HepG2 (cell line): ENCODE results near the gene SLC9A1. TPM values are rescaled to one million over a fixed set of nuclear protein-coding genes. Genes with fewer than 3 reads are reported as not detected.

Experiments
- ATAC-seq: fragments of 200-7000 bp; cut with Tn5 transposase; 3 replicates; pipeline ENCODE4 v1.9.1; 2020; ENCODE audit warnings: mild to moderate bottlenecking, moderate library complexity
- BruUV-seq: library from RNA; stranded (reverse); fragments of 400-500 nt; replicated peaks from 2 replicates; lab custom pipeline; 2021; lab: Mats Ljungman, UMichigan
- CTCF ChIA-PET: fragments of 300-600 bp; formaldehyde crosslinking; extraction: SDS; loops from one replicate; lab custom pipeline; 2021; ENCODE audit warnings: low total read pairs, inconsistent platforms, low intra/inter-chr PET ratio; lab: Yijun Ruan, JAX
- POLR2A ChIA-PET: fragments of 350-600 bp; sonication (Branson Sonifier 250); formaldehyde crosslinking; loops from one replicate; lab custom pipeline; 2020; ENCODE audit warnings: antibody characterized with exemption, inconsistent platforms; lab: Yijun Ruan, JAX
- DNase-seq: peaks from one replicate; pipeline ENCODE4 v3.0.0-alpha.2; 2015; ENCODE audit warnings: low spot score
- FAIRE-seq: peaks from 3 replicates; lab custom pipeline; 2011; peaks lifted over from hg19 to GRCh38; lab: Jason Lieb, UNC
- H2AFZ ChIP-seq: one replicate; pipeline ENCODE4 v1.6.1; 2011; ENCODE audit warnings: low read length, inconsistent platforms
- H3K27ac ChIP-seq: fragments of 300-600 bp; 3 replicates; pipeline ENCODE4 v1.8.0; 2011; ENCODE audit warnings: mixed run types, mild to moderate bottlenecking, mixed read lengths, low read length, inconsistent platforms; ENCODE audit not compliant: insufficient read depth; ENCODE audit errors: extremely low read length
- H3K27me3 ChIP-seq, 2 experiments: fragments of 200-600 bp in 1 of 2; 2 replicates in 1 of 2; 3 replicates in 1 of 2; pipeline versions ENCODE4 v1.6.0 to v1.8.0; 2011; ENCODE audit warnings: low read length in 2 of 2, mild to moderate bottlenecking in 2 of 2, moderate library complexity in 2 of 2, inconsistent platforms in 1 of 2; ENCODE audit not compliant: insufficient read depth in 2 of 2, control insufficient read depth in 1 of 2
- H3K36me3 ChIP-seq, 2 experiments: fragments of 200-600 bp in 1 of 2; replicated peaks in 1 of 2; 2 replicates in 1 of 2; 3 replicates in 1 of 2; pipeline versions ENCODE4 v1.5.1 to v1.8.0; 2011; ENCODE audit warnings: low read length in 2 of 2, inconsistent platforms in 1 of 2; ENCODE audit not compliant: insufficient read depth in 2 of 2, control insufficient read depth in 1 of 2
- H3K4me1 ChIP-seq: 2 replicates; pipeline ENCODE4 v1.5.1; 2012; ENCODE audit warnings: low read length, inconsistent platforms; ENCODE audit not compliant: insufficient read depth
- H3K4me2 ChIP-seq: 2 replicates; pipeline ENCODE4 v1.6.0; 2011; ENCODE audit warnings: low read depth, low read length, inconsistent platforms
- H3K4me3 ChIP-seq, 3 experiments: fragments of 200-600 bp in 1 of 3; sonication (generic), shearing (Covaris generic) in 1 of 3; replicated peaks in 1 of 3; 2 replicates each; pipeline ENCODE4 v1.5.1; 2011 to 2016; ENCODE audit warnings: low read length in 3 of 3, inconsistent platforms in 2 of 3, low read depth in 2 of 3, mild to moderate bottlenecking in 2 of 3, control low read depth in 1 of 3, mixed read lengths in 1 of 3; ENCODE audit not compliant: insufficient read depth in 1 of 3
- H3K79me2 ChIP-seq: one replicate; pipeline ENCODE4 v1.6.1; 2011; ENCODE audit warnings: low read length, inconsistent platforms; ENCODE audit not compliant: insufficient read depth
- H3K9ac ChIP-seq: 2 replicates; pipeline ENCODE4 v1.6.0; 2011; ENCODE audit warnings: mild to moderate bottlenecking, low read depth, low read length, inconsistent platforms; ENCODE audit not compliant: insufficient read depth
- H3K9me3 ChIP-seq: 2 replicates; pipeline ENCODE4 v1.5.1; 2012; ENCODE audit warnings: mild to moderate bottlenecking, low read length
- H4K20me1 ChIP-seq: 2 replicates; pipeline ENCODE4 v1.6.0; 2011; ENCODE audit warnings: inconsistent platforms, mild to moderate bottlenecking, low read length, moderate library complexity; ENCODE audit not compliant: insufficient read depth
- CCAR2 ChIP-seq: fragments of 200-400 bp; formaldehyde crosslinking; optimal IDR thresholded peaks from 2 replicates; pipeline ENCODE3; 2018; ENCODE audit warnings: low read depth, mild to moderate bottlenecking, low read length, moderate library complexity
- FOSL2 ChIP-seq: sonication (generic); formaldehyde crosslinking; IDR thresholded peaks from 2 replicates; pipeline ENCODE4 v1.4.0; 2020; ENCODE audit warnings: missing genetic modification reagents
- GPN1 ChIP-seq: sonication (generic); formaldehyde crosslinking; IDR thresholded peaks from 2 replicates; pipeline ENCODE4 v1.5.1; 2020; ENCODE audit warnings: missing genetic modification reagents, borderline replicate concordance
- HNRNPH1 ChIP-seq: fragments of 200-400 bp; formaldehyde crosslinking; optimal IDR thresholded peaks from 2 replicates; pipeline ENCODE3; 2017; ENCODE audit warnings: mild to moderate bottlenecking, low read depth, low read length
- NR2F2 ChIP-seq: IDR thresholded peaks from 2 replicates; pipeline ENCODE4 v1.6.1; 2012; ENCODE audit warnings: low read depth, inconsistent platforms, borderline replicate concordance
- SIN3A ChIP-seq: IDR thresholded peaks from 2 replicates; pipeline ENCODE4 v1.6.1; 2011; ENCODE audit warnings: low read depth, mild to moderate bottlenecking, control low read depth, low read length, borderline replicate concordance
- SNAPC2 ChIP-seq: sonication (generic); formaldehyde crosslinking; IDR thresholded peaks from 2 replicates; pipeline ENCODE4 v1.8.1; 2022; ENCODE audit warnings: mild to moderate bottlenecking, missing genetic modification reagents
- TCF12 ChIP-seq, 2 experiments: fragments of 450-650 bp in 1 of 2; sonication (generic) in 1 of 2; formaldehyde crosslinking in 1 of 2; IDR thresholded peaks; 2 replicates each; pipeline versions ENCODE4 v1.6.1 to v1.8.0; 2017 to 2022; ENCODE audit warnings: antibody characterized with exemption in 1 of 2, mild to moderate bottlenecking in 1 of 2, missing genetic modification reagents in 1 of 2, moderate library complexity in 1 of 2
- YEATS2 ChIP-seq: sonication (generic); formaldehyde crosslinking; IDR thresholded peaks from 2 replicates; pipeline ENCODE4 v1.4.0; 2020; ENCODE audit warnings: missing genetic modification reagents, borderline replicate concordance
- ZBTB20 ChIP-seq: sonication (generic); formaldehyde crosslinking; IDR thresholded peaks from 2 replicates; pipeline ENCODE4 v1.8.1; 2023; ENCODE audit warnings: missing genetic modification reagents, low read depth, mild to moderate bottlenecking, borderline replicate concordance
- ZNF367 ChIP-seq: sonication (generic); formaldehyde crosslinking; IDR thresholded peaks from 2 replicates; pipeline ENCODE4 v1.4.0; 2020; ENCODE audit warnings: missing genetic modification reagents, borderline replicate concordance
- ZNF567 ChIP-seq: sonication (generic); formaldehyde crosslinking; IDR thresholded peaks from 2 replicates; pipeline ENCODE4 v1.8.1; 2023; ENCODE audit warnings: mild to moderate bottlenecking, missing genetic modification reagents, borderline replicate concordance
- ZNF792 ChIP-seq: IDR thresholded peaks from 2 replicates; pipeline ENCODE4 v1.6.1; 2016
- WGBS: methylation state at CpG from one replicate; pipeline ENCODE4 v1.1.6; 2017; ENCODE audit warnings: low lambda C conversion rate; 5-methylcytosine and 5-hydroxymethylcytosine counted together
- in situ Hi-C: cut with HindIII; loops from 2 replicates; pipeline ENCODE4 v1.10.0; 2017; ENCODE audit warnings: low pct_unique_long_range_greater_than_20kb; ENCODE audit not compliant: extremely low pct_ligation_motif_present
- intact Hi-C: fragments of 100-400 bp; cut with micrococcal nuclease; formaldehyde crosslinking; loops from one replicate; pipeline ENCODE4 v1.10.0; 2022; ENCODE audit not compliant: unreplicated experiment
- polyA plus RNA-seq, 8 experiments: library from polyadenylated mRNA; depleted of rRNA in 3 of 8; stranded (reverse) in 7 of 8; unstranded in 1 of 8; fragments of >200 nt; fragmentation: Illumina TruSeq in 4 of 8; extraction: Trizol in 4 of 8; gene quantifications; 2 replicates each; pipeline versions ENCODE4 v1.2.1 to v1.2.3, GENCODE V29; 2011 to 2016; ENCODE audit warnings: low read depth in 4 of 8, missing spikeins in 1 of 8, mixed read lengths in 1 of 8; ENCODE audit not compliant: insufficient read depth in 1 of 8
- total RNA-seq, 5 experiments: library from RNA; depleted of rRNA; stranded (reverse); fragments of >200 nt; fragmentation: Illumina TruSeq; extraction: Trizol; gene quantifications; 2 replicates each; pipeline ENCODE4 v1.2.3, GENCODE V29; 2016; ENCODE audit warnings: low read depth in 1 of 5
- TF ChIP-seq, protein P1 (sequence below): IDR thresholded peaks from 2 replicates; pipeline ENCODE4 v1.6.1; 2016; ENCODE audit warnings: low read depth
- TF ChIP-seq, protein P2 (sequence below): sonication (generic); formaldehyde crosslinking; IDR thresholded peaks from one replicate; pipeline ENCODE4 v1.5.1; 2020; ENCODE audit warnings: mild to moderate bottlenecking, missing genetic modification reagents; ENCODE audit errors: not compliant biosample characterization

Gene SLC9A1
- total and polyA plus RNA-seq, 2 of the 13 experiments (the other 11 are each of a cell fraction or from before 2014, with no cell fraction given) = 1.4 to 2.9 TPM

DNA sequence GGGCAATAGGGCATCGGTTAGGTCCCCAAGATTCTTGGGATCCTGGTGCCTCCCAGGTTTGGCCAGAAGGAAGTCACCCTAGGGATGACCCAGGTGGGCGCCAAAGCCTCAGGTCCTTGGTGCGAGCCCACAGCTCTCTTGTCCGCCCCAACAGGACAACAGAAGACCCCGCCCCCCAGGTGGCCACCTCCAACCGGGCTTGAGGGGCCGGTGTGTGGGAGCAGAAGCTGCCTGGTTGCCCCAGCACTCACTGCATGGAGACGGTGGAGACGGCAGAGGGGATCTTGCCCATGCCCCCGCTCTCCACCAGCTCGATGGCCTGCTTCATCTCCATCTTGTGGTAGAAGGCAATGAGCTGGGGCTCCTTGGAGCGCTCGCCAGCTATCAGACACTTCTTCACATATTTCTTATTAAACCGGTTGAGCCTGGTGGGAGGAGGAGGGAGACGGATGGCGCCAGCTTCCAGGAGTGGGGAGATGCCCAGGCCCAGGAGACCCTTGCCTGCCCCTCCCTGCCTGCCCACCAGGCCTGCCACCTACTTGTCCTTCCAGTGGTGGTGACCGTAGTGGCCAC lies 52.7 kb downstream of the SLC9A1 start:
- ChIA-PET POLR2A (interaction anchor here (0.7 kb wide), 1 partner anchor 189 kb away, joined by 3 read pairs; no protein-coding TSS in a partner anchor), CTCF (interaction anchor here (1.4 to 2.1 kb wide), 2 partner anchors 58 to 182 kb away, joined by 4 to 25 read pairs; no protein-coding TSS in a partner anchor)
- FAIRE-seq (no peak), ATAC-seq (no peak; the same call in 2 of the 3 replicates), DNase-seq (no peak)
- Histone ChIP-seq H3K4me3 (no peak overlapping the region), H3K4me2 (no peak overlapping the region), H3K27me3 (no peaks in the 10 kb centered on the region; a peak in 1 of 5 replicates), H3K27ac (no peak overlapping the region), H3K4me1 (peaks cover 29% of the 10 kb centered on the region), H3K79me2 (no peaks in the 10 kb centered on the region), H4K20me1 (no peaks in the 10 kb centered on the region), H3K36me3 (0 out of 5 replicates have a peak, but pooled peaks cover 0 to 2% of the 10 kb centered on the region in 2 experiments), H2AFZ (no peak overlapping the region), H3K9ac (no peak overlapping the region), H3K9me3 (no peaks in the 10 kb centered on the region)
- in situ Hi-C loops = loop anchor here (5.0 kb wide), 1 partner anchor 180 kb away; no protein-coding TSS in a partner anchor
- intact Hi-C loops = loop anchor here (1.0 to 5.0 kb wide), 3 partner anchors 95 to 182 kb away; no protein-coding TSS in a partner anchor
- no TSS peak for BruUV-seq
- 69% methylated on average over 14 of the region's 17 CpGs for WGBS
- TF ChIP-seq NR2F2 (no peak), ZNF567 (CRISPR knock-in tag) (no peak), TCF12 (IDR thresholded peaks at IDR 0.05) (no peak), TCF12 (CRISPR knock-in tag; IDR thresholded peaks at IDR 0.05) (no peak), SNAPC2 (CRISPR knock-in tag) (no peak), SIN3A (no peak), ZBTB20 (CRISPR knock-in tag) (no peak), ZNF367 (CRISPR knock-in tag) (no peak), ZNF792 (no peak), FOSL2 (CRISPR knock-in tag) (no peak), CCAR2 (no peak), YEATS2 (CRISPR knock-in tag) (no peak), HNRNPH1 (no peak), GPN1 (CRISPR knock-in tag) (no peak)
- TF ChIP-seq, protein P1, sequence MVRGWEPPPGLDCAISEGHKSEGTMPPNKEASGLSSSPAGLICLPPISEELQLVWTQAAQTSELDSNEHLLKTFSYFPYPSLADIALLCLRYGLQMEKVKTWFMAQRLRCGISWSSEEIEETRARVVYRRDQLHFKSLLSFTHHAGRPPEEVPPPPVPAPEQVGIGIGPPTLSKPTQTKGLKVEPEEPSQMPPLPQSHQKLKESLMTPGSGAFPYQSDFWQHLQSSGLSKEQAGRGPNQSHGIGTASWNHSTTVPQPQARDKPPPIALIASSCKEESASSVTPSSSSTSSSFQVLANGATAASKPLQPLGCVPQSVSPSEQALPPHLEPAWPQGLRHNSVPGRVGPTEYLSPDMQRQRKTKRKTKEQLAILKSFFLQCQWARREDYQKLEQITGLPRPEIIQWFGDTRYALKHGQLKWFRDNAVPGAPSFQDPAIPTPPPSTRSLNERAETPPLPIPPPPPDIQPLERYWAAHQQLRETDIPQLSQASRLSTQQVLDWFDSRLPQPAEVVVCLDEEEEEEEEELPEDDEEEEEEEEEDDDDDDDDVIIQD = no peak
- TF ChIP-seq, protein P2, sequence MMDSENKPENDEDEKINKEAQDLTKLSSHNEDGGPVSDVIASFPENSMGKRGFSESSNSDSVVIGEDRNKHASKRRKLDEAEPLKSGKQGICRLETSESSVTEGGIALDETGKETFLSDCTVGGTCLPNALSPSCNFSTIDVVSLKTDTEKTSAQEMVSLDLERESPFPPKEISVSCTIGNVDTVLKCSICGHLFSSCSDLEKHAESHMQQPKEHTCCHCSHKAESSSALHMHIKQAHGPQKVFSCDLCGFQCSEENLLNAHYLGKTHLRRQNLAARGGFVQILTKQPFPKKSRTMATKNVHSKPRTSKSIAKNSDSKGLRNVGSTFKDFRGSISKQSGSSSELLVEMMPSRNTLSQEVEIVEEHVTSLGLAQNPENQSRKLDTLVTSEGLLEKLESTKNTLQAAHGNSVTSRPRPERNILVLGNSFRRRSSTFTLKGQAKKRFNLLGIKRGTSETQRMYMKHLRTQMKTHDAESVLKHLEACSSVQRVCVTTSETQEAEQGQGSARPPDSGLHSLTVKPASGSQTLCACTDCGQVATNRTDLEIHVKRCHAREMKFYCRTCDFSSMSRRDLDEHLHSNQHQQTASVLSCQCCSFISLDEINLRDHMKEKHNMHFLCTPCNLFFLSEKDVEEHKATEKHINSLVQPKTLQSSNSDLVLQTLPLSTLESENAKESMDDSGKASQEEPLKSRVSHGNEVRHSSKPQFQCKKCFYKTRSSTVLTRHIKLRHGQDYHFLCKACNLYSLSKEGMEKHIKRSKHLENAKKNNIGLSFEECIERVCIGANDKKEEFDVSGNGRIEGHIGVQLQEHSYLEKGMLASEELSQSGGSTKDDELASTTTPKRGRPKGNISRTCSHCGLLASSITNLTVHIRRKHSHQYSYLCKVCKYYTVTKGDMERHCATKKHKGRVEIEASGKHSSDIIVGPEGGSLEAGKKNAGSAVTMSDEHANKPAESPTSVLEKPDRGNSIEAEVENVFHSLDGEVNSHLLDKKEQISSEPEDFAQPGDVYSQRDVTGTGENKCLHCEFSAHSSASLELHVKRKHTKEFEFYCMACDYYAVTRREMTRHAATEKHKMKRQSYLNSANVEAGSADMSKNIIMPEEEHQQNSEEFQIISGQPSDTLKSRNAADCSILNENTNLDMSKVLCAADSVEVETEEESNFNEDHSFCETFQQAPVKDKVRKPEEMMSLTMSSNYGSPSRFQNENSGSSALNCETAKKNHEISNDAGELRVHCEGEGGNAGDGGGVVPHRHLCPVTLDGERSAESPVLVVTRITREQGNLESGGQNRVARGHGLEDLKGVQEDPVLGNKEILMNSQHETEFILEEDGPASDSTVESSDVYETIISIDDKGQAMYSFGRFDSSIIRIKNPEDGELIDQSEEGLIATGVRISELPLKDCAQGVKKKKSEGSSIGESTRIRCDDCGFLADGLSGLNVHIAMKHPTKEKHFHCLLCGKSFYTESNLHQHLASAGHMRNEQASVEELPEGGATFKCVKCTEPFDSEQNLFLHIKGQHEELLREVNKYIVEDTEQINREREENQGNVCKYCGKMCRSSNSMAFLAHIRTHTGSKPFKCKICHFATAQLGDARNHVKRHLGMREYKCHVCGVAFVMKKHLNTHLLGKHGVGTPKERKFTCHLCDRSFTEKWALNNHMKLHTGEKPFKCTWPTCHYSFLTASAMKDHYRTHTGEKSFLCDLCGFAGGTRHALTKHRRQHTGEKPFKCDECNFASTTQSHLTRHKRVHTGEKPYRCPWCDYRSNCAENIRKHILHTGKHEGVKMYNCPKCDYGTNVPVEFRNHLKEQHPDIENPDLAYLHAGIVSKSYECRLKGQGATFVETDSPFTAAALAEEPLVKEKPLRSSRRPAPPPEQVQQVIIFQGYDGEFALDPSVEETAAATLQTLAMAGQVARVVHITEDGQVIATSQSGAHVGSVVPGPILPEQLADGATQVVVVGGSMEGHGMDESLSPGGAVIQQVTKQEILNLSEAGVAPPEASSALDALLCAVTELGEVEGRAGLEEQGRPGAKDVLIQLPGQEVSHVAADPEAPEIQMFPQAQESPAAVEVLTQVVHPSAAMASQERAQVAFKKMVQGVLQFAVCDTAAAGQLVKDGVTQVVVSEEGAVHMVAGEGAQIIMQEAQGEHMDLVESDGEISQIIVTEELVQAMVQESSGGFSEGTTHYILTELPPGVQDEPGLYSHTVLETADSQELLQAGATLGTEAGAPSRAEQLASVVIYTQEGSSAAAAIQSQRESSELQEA (CRISPR knock-in tag) = no peak
